GM21737 (cell line): ENCODE data around the gene CCDC180.
"Not testable (repeated sequence)": the region's sequence is repeated elsewhere in the genome, so short reads cannot be mapped to it uniquely, and the experiment has no call there.

Source experiments
- ATAC-seq: cut with Tn5 transposase; IDR thresholded peaks from one replicate; pipeline ENCODE4 v1.9.1; 2021; ENCODE audit warnings: mild to moderate bottlenecking, moderate library complexity; ENCODE audit not compliant: unreplicated experiment

CCDC180 gene

GRCh38 chr9:97310023-97310422 is 2.6 kb downstream of the CCDC180 start:
- ATAC-seq = no peak

- no peak for ATAC-seq
These were observed 3.4 kb downstream of the CCDC180 start for GRCh38 chr9:97310896-97311295.

GRCh38 chr9:97311798-97312500 is 4.5 kb downstream of the CCDC180 start:
- no peak for ATAC-seq

GRCh38 chr9:97312556-97312955 is 5.1 kb downstream of the CCDC180 start:
- no peak for ATAC-seq

- ATAC-seq = no peak
These were observed 5.8 kb downstream of the CCDC180 start for GRCh38 chr9:97313243-97313642.

- no peak for ATAC-seq
These were observed 6.3 kb downstream of the CCDC180 start for GRCh38 chr9:97313746-97314145.

GRCh38 chr9:97314503-97314902 is 7.0 kb downstream of the CCDC180 start:
- no peak for ATAC-seq

GRCh38 chr9:97315550-97315949 is 8.1 kb downstream of the CCDC180 start:
- ATAC-seq = no peak

GRCh38 chr9:97316904-97317303 is 9.4 kb downstream of the CCDC180 start:
- ATAC-seq = no peak

- no peak for ATAC-seq
These were observed 11.0 kb downstream of the CCDC180 start for GRCh38 chr9:97318433-97318832.

GRCh38 chr9:97319395-97319794 is 11.9 kb downstream of the CCDC180 start:
- ATAC-seq = no peak

- no peak for ATAC-seq
These were observed 12.7 kb downstream of the CCDC180 start for GRCh38 chr9:97320080-97320642.

GRCh38 chr9:97321251-97321650 is 13.8 kb downstream of the CCDC180 start:
- no peak for ATAC-seq

GRCh38 chr9:97321691-97322090 is 14.2 kb downstream of the CCDC180 start:
- no peak for ATAC-seq

- no peak for ATAC-seq
These were observed 14.6 kb downstream of the CCDC180 start for GRCh38 chr9:97322105-97322504.

GRCh38 chr9:97324954-97325353 is 17.5 kb downstream of the CCDC180 start:
- no peak for ATAC-seq

- no peak for ATAC-seq
These were observed 20.1 kb downstream of the CCDC180 start for GRCh38 chr9:97327562-97327961.

GRCh38 chr9:97332993-97333392 is 25.5 kb downstream of the CCDC180 start:
- no peak for ATAC-seq

- not testable (repeated sequence) for ATAC-seq
These were observed 28.2 kb downstream of the CCDC180 start for GRCh38 chr9:97335622-97336021.

- no peak for ATAC-seq
These were observed 41.4 kb downstream of the CCDC180 start for GRCh38 chr9:97348871-97349270.

GRCh38 chr9:97349400-97349799 is 41.9 kb downstream of the CCDC180 start:
- ATAC-seq = no peak

GRCh38 chr9:97354637-97355036 is 47.2 kb downstream of the CCDC180 start:
- no peak for ATAC-seq

GRCh38 chr9:97357056-97357455 is 49.6 kb downstream of the CCDC180 start:
- no peak for ATAC-seq
